HT1080 (cell line): ENCODE results near the gene ANKRD13D. TPM values are rescaled to one million over a fixed set of nuclear protein-coding genes. Genes with fewer than 3 reads are reported as not detected.

Source experiments
- DNase-seq: peaks from one replicate; pipeline ENCODE4 v3.0.0-alpha.2; 2015; ENCODE audit warnings: low read depth
- total RNA-seq: library from RNA; depleted of rRNA; stranded (reverse); fragments of >200 nt; shearing (Covaris generic); gene quantifications from 2 replicates; pipeline ENCODE4 v1.2.3, GENCODE V29; 2014

The ANKRD13D gene
- total RNA-seq, 1 experiment from 2014 or later, result 27.6 TPM

- DNase-seq, result no peak
These were observed 3.3 kb upstream of the ANKRD13D start for GRCh38 chr11:67285541-67286498.

GRCh38 chr11:67286621-67287333 is 2.3 kb upstream of the ANKRD13D start:
- no peak for DNase-seq

DNA sequence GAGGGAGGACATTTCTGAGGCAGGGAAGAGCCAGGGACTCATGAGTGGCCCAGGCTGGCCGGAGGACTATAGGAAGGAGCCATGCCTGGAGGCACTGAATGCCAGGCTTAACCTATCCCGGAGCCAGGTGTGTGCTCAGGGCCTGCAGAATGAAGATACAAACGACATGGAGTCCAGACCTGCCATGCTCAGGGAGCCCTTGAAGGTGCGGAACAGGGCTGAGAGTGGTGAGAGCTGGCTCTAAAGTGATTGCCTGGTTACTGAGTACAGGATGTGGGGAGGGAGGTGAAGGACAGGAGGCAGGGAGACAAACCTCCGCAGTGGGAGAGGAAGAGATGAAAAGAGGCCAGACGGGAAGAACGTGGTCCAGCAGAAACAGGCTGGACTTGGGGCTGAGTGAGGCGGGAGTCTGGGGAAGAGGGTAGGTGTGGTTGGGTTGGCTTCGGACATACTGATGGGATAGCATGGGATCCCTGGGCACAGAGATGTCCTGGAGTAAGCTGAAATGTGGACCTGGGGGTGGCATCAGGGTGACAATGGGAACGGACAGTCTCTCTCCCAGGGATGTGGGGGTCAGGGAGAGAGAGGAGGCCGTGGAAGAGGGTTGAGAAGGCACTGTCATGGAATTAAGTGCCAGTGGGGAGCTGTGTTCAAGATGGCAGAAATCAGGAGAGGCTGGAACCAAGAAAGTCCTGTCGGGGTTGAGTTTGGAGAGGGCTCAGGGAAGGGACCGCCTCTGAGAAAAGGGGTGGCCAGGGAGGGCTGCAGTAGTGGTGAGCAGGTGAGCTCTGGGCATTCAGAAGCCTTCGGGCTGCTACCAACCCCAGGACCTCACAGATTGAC is 1.5 kb upstream of the ANKRD13D start:
- no peak for DNase-seq

GRCh38 chr11:67288198-67288451 is 978 bp upstream of the ANKRD13D start:
- DNase-seq, result no peak

GRCh38 chr11:67288452-67289225 is 464 bp upstream of the ANKRD13D start:
- DNase-seq, result peak; percentile 87

DNA sequence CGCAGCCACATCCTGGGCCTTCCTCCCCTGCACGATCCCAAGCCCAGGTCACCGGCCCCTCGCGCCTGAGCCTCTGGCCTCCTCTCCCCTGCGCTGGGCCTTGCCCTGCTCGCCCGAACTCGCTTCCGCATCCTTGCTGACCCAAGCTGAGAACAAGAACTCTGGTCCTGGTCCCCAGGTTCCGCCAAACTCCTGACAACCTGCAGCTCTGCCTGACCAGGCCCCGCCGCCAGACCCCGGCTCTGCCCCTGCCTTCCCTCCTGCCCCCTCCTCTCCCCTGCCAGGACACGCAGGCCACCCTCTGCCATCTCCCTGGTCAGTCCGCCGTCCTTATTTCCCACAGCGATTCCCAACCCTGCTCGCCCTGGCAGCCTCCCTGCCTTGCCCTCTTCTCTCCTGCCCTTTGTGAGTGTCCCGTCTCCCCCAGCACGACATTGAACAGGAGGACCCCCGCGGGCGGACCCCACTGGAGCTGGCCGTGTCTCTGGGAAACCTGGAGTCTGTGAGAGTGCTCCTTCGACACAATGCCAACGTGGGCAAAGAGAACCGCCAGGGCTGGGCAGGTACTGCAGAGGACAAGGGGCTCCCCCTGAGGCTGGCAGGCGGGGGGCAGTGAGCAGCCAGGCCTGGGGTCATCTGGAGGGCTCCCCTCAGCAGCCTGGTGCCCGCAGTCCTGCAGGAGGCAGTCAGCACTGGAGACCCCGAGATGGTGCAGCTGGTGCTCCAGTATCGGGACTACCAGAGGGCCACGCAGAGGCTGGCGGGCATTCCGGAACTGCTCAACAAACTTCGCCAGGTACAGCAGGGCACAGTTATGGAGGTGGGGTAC is 762 bp downstream of the ANKRD13D start:
- no peak for DNase-seq

DNA sequence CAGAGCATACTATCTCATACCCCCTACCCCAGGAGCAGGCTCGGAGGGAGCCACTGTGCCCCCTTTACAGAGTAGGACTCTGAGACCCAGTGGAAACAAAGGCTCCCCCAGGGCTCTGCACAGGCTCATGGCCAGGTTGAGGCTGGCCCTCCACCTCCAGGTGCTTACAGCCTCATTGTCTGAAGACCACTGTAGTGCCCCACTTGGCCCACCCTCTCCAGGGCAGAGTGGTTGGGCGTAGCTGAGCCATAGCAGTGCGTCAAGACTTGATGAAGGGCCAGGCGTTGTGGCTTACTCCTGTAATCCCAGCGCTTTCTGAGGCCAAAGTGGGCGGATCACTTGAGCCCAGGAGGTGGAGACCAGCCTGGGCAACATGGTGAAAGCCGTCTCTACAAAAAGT is 1.7 kb downstream of the ANKRD13D start:
- no peak for DNase-seq

DNA sequence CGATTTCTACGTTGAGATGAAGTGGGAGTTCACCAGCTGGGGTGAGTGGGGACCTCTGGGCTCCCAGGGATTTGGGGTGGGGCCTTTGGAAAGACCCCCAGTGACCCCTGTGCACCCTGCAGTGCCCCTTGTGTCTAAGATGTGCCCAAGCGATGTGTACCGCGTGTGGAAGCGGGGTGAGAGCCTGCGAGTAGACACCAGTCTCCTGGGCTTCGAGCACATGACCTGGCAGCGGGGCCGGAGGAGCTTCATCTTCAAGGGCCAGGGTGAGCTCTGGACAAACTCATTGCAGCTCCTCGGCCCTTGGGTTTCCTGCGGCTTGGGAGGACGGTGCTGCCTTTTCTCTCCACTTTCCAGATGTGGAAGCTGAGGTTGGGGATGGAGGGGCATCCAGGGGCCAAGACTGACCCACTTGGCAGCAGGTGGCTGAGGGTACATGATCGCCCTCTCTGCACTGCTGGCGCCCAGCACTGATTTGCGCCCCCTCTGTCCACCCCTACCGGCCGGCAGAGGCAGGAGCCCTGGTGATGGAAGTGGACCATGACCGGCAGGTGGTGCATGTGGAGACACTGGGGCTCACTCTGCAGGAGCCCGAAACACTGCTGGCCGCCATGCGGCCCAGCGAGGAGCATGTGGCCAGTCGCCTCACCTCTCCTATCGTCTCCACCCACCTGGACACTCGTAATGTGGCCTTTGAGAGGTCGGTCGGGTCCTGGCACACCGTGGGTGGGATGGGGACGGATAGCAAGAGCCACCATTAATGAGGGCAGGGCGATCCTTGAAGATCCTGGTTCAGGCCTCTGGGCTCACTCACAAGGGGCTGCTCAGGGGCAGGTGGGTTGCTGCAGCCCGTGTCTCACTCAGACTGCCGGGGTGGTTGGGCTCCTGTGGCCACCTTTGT is 2.6 kb downstream of the ANKRD13D start:
- DNase-seq, result no peak

DNA sequence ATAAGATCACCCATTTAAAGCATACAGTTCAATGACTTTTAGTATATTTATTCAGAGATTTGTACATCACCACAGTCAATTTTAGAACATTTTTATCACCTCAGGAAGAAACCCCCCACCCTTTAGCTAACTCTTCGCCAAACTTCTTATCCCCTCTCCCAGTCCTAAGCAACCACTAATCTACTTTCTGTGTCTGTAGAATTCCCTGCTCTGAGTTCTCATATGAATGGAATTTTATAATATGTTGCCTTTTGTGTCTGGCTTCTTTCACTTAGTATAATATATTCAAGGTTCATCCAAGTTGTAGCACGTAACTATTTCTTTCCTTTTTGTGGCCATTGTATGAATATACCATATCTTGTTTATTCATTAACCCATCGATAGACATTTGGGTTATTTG is 3.6 kb downstream of the ANKRD13D start:
- DNase-seq, result no peak

GRCh38 chr11:67293090-67293489 is 4.0 kb downstream of the ANKRD13D start:
- DNase-seq, result peak; percentile 75

DNA sequence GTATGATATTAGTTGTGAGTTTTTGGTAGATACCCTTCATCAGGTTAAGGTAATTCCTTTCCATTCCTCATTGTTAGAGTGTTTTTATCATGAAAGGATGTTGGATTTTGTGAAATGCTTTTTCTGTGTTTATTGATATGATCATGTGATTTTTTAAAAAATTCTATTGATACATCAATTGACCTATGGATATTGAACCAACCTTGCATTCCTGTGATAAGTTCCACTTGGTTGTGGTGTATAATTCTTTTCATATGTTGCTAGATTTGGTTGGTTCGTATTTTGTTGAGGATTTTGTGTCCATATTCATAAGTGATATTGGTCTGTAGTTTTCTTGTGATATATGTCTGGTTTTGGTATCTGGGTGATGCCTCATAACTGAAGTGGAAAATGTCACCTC is 6.7 kb downstream of the ANKRD13D start:
- DNase-seq, result no peak

GRCh38 chr11:67298786-67299185 is 9.7 kb downstream of the ANKRD13D start:
- DNase-seq, result no peak

DNA sequence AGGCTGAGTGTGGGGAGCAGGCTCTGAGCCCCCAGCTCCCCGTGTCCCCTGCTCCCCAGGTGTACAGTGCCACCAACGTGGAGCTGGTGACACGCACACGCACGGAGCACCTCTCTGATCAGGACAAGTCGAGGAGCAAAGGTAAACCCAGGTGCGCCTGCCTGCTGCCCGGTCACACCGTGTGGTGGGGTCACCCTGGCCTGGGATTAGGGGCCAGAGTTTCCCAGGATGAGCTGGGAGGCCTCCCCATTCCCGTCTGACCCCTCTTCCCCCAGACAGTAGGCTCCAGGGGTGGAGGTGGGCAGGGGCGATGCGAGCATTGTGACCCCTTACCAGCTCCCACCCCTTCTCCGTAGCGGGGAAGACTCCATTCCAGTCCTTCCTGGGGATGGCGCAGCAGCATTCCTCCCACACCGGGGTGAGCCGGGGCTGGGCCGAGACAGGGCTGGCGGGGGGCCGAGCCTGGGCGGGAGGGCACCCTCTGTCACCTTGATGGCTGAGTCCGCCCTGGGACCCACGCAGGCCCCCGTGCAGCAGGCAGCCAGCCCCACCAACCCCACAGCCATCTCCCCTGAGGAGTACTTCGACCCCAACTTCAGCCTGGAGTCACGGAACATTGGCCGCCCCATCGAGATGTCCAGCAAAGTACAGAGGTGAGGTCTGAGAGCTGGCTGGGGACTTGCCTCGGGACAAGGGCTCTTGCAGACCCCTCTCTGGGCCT is 10.5 kb downstream of the ANKRD13D start:
- no peak for DNase-seq

DNA sequence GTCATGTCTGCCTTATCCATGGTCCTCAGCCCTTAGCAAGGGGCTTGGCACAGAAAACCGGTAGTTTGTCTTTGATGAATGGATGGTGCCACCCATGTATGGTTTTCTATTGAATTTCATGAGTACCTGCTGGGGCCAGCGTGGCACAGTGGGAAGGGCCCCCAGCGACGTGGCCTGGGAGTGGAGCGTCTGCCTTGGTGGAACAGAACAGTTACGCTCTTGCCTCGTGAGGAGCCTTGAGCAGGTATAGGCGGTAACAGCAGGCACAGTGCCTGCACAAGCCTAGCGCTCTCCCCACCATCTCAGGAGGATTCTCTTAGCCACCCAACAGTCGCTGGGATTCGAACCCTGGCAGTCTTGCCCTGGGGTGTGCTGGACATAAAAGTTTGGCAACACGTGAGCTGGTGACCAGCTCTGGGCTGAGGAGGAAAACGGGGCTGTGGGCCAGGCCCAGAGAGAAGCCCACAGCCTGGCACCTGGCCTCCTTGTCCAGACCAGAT is 11.2 kb downstream of the ANKRD13D start:
- no peak for DNase-seq

DNA sequence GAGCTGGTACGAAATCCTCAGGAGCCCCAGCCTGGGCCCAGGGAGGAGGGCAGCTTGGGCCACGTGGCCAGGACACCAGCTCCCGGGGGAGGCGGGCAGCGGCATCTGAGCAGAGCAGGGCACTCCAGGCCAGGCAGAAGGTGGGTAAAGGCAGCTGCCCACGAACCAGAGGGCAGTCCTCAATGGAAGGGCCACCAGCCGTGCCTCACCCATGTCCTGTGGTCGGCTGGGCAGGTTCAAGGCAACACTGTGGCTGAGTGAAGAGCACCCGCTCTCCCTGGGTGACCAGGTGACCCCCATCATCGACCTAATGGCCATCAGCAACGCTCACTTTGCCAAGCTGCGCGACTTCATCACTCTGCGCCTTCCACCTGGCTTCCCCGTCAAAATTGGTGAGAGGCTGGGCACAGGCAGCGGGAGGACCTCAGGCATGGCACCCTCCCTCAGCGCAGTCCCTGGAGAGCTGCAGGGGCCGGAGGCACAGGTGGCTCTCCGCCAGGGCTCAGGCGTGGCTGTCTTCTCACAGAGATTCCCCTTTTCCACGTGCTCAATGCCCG is 11.7 kb downstream of the ANKRD13D start:
- no peak for DNase-seq

- DNase-seq, result no peak
These were observed 12.3 kb downstream of the ANKRD13D start for GRCh38 chr11:67301313-67301921.

DNA sequence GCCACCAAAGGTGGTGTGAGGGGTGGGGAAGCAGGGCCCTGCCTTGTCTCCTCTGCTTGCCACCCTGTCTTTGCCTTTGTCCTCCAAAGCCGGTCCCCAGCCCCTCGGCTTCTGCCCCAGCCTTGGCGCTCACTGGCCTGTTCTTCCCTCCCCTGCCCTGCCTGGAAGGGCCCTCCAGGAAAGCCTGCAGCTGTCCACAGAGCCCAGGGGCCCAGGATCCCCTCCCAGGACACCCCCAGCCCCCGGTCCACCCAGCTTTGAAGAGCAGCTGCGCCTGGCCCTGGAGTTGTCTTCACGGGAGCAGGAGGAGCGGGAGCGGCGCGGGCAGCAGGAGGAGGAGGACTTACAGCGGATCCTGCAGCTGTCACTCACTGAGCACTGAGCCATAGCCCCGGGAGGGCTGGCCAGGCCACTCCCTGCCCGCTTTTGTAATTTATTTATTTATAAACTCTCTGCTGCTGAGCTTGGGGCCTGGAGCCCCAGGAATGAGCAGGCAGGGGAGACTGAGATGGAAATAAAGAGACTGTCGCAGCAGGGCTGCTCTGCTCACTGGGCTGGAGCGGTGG is 12.9 kb downstream of the ANKRD13D start:
- no peak for DNase-seq
